Peyer's patch (tissue), 4 donors: Measurements from ENCODE around the gene ABHD12B.

ENCODE experiments used
- CTCF ChIP-seq, 6 experiments: fragments of 450-650 bp in 4 of 6; fragments of 200-600 bp in 2 of 6; sonication (generic) in 1 of 6; IDR thresholded peaks; one replicate each; pipeline ENCODE4 v1.5.1; 2017 to 2019; ENCODE audit warnings: antibody characterized with exemption in 6 of 6, mild to moderate bottlenecking in 3 of 6, moderate library complexity in 1 of 6
- POLR2A ChIP-seq, 2 donors: fragments of 450-650 bp; IDR thresholded peaks; one replicate each; pipeline ENCODE4 v1.5.1; 2017; ENCODE audit warnings: antibody characterized with exemption in 2 of 2, mild to moderate bottlenecking in 2 of 2, moderate library complexity in 2 of 2

- TF ChIP-seq POLR2A (IDR thresholded peaks at IDR 0.05) (no peak), CTCF (IDR thresholded peaks at IDR 0.05) (no peak)
Observed at GRCh38 chr14:50871914-50872732, at the start of gene ABHD12B.
